HG03565 (cell line): ENCODE measurements around the gene PBX4.

Experiments used
- ATAC-seq: cut with Tn5 transposase; IDR thresholded peaks from one replicate; pipeline ENCODE4 v1.9.1; 2021; ENCODE audit warnings: mild to moderate bottlenecking, moderate library complexity; ENCODE audit not compliant: unreplicated experiment

PBX4 gene

DNA sequence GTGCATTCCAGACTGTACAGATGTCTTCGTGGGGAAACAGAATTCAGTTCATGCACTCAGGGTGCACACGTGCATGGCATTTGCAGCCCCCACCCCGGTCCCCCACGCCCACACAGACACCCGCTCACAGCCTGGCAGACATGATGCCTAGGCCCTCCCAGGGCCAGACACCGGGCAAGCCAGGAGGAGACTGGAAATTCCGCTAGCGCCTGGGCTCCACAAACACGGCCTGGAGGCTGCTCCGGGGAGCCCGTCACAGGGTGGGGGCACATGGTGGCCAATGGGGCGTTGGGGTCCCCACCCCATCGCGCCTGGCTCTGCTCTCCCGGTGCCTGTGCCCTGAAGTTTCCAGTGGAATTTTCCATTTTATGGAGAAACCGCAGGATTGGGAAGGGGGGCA, 76.9 kb downstream of the PBX4 start:
- ATAC-seq: no peak

- ATAC-seq: no peak
Observed at GRCh38 chr19:19540715-19541515, 77.6 kb downstream of the PBX4 start.

DNA sequence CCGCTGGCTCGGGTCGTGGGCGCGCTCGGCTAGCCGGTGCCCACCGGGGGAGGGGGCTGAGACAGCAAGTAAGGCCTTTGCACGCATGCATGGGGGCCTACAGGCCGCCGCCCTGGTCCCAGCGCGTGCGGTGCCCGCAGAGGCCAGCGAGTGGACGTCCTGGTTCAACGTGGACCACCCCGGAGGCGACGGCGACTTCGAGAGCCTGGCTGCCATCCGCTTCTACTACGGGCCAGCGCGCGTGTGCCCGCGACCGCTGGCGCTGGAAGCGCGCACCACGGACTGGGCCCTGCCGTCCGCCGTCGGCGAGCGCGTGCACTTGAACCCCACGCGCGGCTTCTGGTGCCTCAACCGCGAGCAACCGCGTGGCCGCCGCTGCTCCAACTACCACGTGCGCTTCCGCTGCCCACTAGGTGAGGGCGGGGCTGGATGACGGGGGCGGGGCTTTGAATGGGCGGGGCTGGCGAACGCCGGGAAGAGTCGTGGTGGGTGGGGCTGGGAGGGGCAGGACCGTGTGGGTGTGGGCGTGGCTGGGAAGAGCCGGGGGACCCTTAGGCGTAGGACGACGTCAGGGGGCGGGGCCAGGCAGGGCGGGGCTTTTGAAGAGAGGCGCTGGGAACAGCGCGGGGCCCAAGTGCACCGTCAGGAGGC, 78.3 kb downstream of the PBX4 start:
- ATAC-seq: no peak

- ATAC-seq: no peak
Observed at GRCh38 chr19:19539698-19540063, 78.8 kb downstream of the PBX4 start.

DNA sequence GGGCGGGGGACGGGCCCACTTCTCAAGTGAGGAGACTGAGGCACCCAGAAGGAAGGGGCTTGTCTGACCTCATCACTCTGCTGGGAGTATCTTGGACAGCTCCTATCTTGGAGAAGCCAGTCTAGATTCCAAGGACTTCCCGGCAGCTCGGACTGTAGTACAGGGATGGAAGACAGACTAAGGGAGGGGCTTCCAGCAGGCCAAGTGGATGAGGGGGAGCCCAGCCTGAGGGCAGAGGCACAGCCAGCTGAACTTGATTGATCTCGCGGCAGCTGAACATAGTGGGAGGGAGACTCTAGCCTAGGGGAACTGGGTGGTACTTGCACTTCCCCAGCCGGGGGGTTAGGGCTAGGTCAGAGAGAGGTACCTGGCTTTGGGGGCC, 79.7 kb downstream of the PBX4 start:
- ATAC-seq: no peak

GRCh38 chr19:19538061-19538784, 80.3 kb downstream of the PBX4 start, which contains the start of gene CILP2:
Gene CILP2, plus strand, starts transcription at chr19:19538265. Its CDS starts 85 bp downstream, at chr19:19538350.
- ATAC-seq: no peak

- ATAC-seq: no peak
Observed at GRCh38 chr19:19537075-19538048, 81.1 kb downstream of the PBX4 start.

DNA sequence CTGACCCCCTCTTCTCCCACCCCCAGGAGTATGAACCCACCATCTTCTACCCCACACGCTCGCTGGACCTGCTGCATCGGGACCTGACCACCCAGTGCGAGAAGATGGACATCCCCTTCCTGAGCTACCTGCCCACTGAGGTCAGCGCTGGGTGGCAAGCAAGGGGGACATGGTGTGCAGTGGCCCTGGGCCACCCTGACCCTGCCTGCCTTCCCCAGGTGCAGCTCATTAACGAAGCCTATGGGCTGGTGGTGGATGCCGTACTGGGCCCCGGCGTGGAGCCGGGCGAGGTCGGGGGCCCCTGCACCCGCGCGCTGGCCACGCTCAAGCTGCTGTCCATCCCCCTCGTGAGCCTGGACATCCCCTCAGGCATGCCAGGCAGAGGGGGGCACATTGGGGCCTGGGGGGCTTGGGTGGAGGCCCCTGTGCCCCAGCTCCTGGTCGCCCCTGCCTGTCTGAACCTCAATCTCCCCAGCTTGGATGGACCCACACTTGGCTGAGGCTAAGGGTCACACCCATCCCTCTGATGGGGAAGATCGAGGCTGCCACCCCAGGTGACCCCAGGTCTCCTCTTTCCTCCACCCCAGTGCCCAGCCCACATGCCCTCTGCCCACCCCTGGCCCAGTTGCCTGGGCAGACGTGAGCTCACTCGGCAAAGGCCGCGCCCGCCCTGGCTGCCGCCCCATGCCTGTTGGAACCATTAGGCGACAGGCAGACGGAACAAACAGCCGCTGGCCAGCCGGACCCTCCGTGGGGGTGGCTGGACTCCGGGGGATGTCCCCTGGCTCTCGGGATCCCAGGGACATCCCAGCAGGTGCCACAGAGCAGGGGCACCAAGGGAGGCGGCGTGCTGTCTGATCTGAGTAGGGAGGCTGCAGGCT, 82.9 kb downstream of the PBX4 start:
- no peak for ATAC-seq

DNA sequence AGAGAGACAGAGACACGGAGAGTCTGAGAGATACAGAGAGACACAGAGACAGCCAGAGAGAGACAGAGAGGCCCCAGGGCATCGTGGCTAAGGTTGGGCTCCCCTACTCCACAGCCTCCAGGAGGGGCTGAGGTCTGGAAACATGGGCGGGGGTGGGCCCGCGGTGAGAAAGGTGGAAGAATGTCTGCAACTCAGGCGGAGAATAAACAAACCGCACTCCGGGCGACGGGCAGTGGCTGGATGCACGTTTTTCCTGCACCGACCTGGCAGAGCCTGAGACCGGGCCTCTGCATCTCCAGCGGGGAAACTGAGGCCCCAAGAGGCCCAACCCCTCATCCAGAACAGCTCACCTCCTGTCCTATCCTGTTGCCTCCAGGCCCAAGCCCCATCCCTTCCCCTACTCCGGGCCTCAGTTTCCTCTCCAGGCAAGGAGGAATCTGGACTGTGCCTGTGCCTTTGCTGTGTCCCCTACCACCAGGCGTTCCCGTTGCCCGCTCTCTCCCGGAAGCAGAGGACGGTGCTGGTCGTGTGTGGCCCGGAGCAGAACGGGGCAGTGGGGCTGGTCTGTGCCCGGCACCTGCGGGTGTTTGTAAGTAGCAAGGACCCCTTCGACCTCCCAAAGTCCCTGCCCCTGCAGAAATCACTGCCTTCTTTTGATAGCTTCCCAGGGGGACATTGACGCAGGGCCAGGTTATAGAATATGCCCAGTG, 83.8 kb downstream of the PBX4 start:
- ATAC-seq: no peak

DNA sequence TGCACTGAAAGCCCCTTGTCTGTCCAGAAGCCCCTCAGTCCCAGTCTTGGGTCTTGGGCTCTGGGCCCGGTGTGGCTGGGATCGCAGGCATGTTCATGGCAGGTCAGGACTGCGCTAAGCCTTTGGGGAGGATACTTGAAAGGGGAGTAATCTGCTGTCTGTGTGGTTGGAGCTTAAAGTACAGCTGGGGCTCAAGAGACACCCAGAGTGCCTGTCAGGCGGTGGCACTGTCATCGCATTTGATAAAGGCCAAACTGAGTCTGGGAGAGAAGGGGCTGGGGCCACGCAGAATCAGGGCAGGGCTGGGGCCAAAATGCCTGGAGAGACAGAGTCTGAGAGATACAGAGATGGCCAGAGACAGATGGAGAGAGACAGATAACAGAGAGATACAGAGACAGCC, 84.6 kb downstream of the PBX4 start:
- ATAC-seq: no peak

GRCh38 chr19:19532806-19533701, 85.4 kb downstream of the PBX4 start:
- no peak for ATAC-seq

- no peak for ATAC-seq
Observed at GRCh38 chr19:19531951-19532805, 86.3 kb downstream of the PBX4 start.

DNA sequence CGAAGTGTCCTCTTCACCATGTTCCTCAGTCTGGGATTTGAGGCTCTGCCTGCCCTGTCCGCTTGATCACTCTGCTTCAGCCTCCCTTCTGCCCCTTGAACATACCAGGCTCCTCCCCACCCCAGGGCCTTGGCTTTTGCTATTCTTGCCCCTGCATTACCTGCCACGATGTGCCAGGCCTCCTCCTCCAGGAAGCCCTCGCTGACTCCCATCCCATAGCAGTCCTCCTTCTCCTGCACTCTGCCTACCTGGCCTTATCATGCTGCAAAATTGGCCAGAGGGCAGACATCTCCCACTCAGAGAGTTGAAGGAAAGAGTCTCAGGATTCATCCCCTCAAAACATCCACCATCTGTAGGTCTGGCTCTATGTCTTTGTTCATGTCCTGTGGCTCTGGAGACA, 87.6 kb downstream of the PBX4 start:
- no peak for ATAC-seq

GRCh38 chr19:19530423-19530804, 88.1 kb downstream of the PBX4 start:
- no peak for ATAC-seq

GRCh38 chr19:19529783-19530422, 88.6 kb downstream of the PBX4 start:
- no peak for ATAC-seq

DNA sequence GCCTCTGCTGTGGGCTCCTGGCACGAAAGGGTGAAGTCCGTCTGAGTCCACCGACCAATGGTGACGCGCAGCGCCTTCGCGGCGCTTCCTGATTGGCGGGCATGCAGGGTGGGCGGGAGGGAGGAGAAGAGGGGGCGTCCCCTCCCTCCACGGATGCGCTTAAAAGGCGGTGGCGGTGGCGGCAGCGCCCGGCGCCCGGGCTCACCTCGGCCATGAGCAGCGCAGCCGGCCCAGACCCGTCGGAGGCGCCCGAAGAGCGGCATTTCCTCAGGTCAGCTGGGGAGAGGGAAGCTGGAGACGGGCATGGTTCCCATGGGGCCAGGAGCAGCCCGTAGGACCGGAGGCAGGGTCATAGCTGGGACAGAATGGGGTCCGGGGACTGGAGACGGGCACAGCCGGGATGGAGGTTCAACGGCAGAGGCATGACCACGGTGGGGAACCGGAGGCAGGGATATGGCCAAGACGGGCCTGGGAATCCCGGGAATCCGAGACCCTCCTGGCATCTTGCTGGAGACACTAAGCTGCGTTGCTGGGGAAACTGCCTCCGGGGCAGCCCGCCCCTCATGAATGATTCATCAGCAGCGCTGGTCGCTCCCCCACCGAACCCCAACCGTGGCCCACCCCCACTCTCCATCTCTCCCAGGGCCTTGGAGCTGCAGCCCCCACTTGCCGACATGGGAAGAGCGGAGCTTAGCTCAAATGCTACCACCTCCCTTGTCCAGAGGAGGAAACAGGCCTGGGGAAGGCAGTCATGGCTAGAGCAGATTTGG, 89.6 kb downstream of the PBX4 start, which contains the start of gene YJEFN3:
Gene YJEFN3, plus strand, starts transcription at position 191 of the 770 bp plus-strand sequence. Its CDS starts 22 bp downstream, at position 213.
- no peak for ATAC-seq
